Panc1 (cell line): ENCODE data around the gene LTB. TPM values are rescaled to one million over a fixed set of nuclear protein-coding genes. Genes with fewer than 3 reads are reported as not detected.

Experiments used
- ATAC-seq: fragments of 200-7000 bp; cut with Tn5 transposase; 2 replicates; pipeline ENCODE4 v1.9.1; 2020; ENCODE audit warnings: mild to moderate bottlenecking, moderate library complexity
- BruUV-seq: library from RNA; stranded (reverse); fragments of 400-500 nt; replicated peaks from 2 replicates; lab custom pipeline; 2021; lab: Mats Ljungman, UMichigan
- CTCF ChIA-PET: fragments of 300-600 bp; sonication (Branson Sonifier 250); formaldehyde crosslinking; loops from one replicate; lab custom pipeline; 2022; ENCODE audit warnings: antibody characterized with exemption; lab: Charles Lee
- POLR2A ChIA-PET: fragments of 300-600 bp; sonication (Branson Sonifier 250); formaldehyde crosslinking; loops from one replicate; lab custom pipeline; 2022; ENCODE audit warnings: antibody characterized with exemption; lab: Charles Lee
- DNase-seq: peaks from one replicate; pipeline ENCODE4 v3.0.0-alpha.2; 2010; ENCODE audit warnings: low read depth, low spot score
- H3K27ac ChIP-seq: 2 replicates; pipeline ENCODE4 v1.5.1; 2011; ENCODE audit warnings: mild to moderate bottlenecking, low read length, inconsistent platforms
- H3K27me3 ChIP-seq: fragments of 200-500 bp; sonication (Bioruptor generic); 2 replicates; pipeline ENCODE4 v1.6.0; 2014; ENCODE audit warnings: low read length, inconsistent platforms; ENCODE audit not compliant: control insufficient read depth, insufficient read depth
- H3K36me3 ChIP-seq: fragments of 200-500 bp; sonication (Bioruptor generic); 2 replicates; pipeline ENCODE4 v1.5.1; 2014; ENCODE audit warnings: inconsistent platforms, mild to moderate bottlenecking, low read length, moderate library complexity; ENCODE audit not compliant: control insufficient read depth, insufficient read depth
- H3K4me1 ChIP-seq: 2 replicates; pipeline ENCODE4 v1.5.1; 2011; ENCODE audit warnings: inconsistent platforms, mild to moderate bottlenecking, low read length, moderate library complexity; ENCODE audit not compliant: control insufficient read depth, insufficient read depth
- H3K4me3 ChIP-seq, 2 experiments: 2 replicates each; pipeline ENCODE4 v1.5.1; 2011 to 2012; ENCODE audit warnings: low read depth in 2 of 2, low read length in 2 of 2, mild to moderate bottlenecking in 2 of 2, inconsistent platforms in 1 of 2, moderate library complexity in 1 of 2
- H3K9me3 ChIP-seq: fragments of 200-500 bp; sonication (Bioruptor generic); 2 replicates; pipeline ENCODE4 v1.5.1; 2014; ENCODE audit warnings: low read depth, mild to moderate bottlenecking, inconsistent platforms, low read length, moderate library complexity; ENCODE audit not compliant: control insufficient read depth, insufficient read depth
- CTCF ChIP-seq: fragments of 450-650 bp; IDR thresholded peaks from 2 replicates; pipeline ENCODE4 v1.5.1; 2017; ENCODE audit warnings: mild to moderate bottlenecking
- POLR2AphosphoS5 ChIP-seq: IDR thresholded peaks from 2 replicates; pipeline ENCODE4 v1.6.1; 2012; ENCODE audit warnings: mild to moderate bottlenecking, low read depth, low read length, moderate library complexity
- REST ChIP-seq, 2 experiments: IDR thresholded peaks; 2 replicates each; pipeline ENCODE4 v1.6.1; 2011 to 2012; ENCODE audit warnings: low read depth in 2 of 2, control low read depth in 1 of 2, low read length in 1 of 2, mild to moderate bottlenecking in 1 of 2, moderate library complexity in 1 of 2; ENCODE audit not compliant: insufficient read depth in 1 of 2
- SIN3A ChIP-seq: IDR thresholded peaks from 2 replicates; pipeline ENCODE4 v1.6.1; 2012; ENCODE audit warnings: low read depth, mild to moderate bottlenecking, low read length, moderate library complexity, borderline replicate concordance; ENCODE audit not compliant: insufficient read depth
- TCF7L2 ChIP-seq: IDR thresholded peaks from 2 replicates; pipeline ENCODE4 v1.6.1; 2011; ENCODE audit warnings: mild to moderate bottlenecking, low read depth, low read length, inconsistent platforms
- in situ Hi-C: cut with HindIII; loops from 2 replicates; pipeline ENCODE4 v1.10.0; 2016; ENCODE audit warnings: low sequenced_read_pairs, low pct_unique_long_range_greater_than_20kb
- intact Hi-C: fragments of 100-400 bp; cut with micrococcal nuclease; formaldehyde crosslinking; loops from one replicate; pipeline ENCODE4 v1.10.0; 2022; ENCODE audit not compliant: unreplicated experiment
- total RNA-seq: library from RNA; stranded (reverse); gene quantifications from one replicate; pipeline ENCODE4 v1.2.1, GENCODE V29; 2021; ENCODE audit not compliant: unreplicated experiment

Gene LTB
- total RNA-seq, 1 experiment from 2014 or later = 3.7 TPM

DNA sequence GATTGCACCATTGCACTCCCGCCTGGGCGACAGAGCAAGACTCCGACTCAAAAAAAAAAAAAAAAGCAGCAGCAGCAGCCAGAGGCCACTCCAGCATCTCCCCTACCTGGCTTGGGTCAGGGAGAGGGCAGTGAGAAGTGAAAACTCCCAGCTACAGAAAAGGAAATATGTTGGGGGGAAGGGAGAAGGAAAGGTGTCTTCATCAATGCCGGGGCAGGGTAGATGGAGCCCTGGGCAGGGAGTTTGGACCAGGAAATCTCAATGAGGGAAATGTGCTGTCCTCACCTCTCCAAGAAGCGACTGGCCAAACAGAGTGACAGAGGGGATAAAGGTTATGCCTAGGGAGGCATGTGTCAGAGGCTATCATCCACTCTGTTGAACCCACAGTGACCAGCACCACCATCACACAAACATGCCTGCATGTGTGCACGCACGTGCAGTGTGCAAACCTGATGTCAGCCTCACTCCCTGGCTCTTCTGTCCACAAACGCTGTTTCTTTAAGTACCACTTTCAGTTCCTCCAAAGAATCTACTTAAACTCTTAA, 31.9 kb upstream of the LTB start:
- POLR2A ChIA-PET = no interaction called here

DNA sequence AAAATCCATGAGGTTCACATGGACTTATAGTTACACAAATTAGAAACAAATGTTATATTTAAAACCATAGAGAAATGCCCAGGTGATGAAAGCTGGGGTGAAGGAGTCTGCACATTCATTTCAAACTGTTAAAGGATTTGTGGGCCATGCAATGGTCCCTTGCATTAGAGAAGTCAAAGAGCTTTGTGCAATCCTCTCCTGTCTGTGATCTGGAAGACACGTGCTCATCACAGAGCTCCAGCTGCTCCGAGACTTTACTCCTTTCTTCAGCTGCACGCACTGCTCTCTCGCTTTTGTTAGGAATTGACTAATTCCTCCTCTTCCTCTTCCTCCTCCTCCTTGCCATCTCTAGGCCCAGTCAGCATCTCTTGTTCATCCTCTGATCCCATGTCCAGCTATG, 28.7 kb upstream of the LTB start:
- DNase-seq = no peak
- TF ChIP-seq POLR2AphosphoS5 (no peak), REST (IDR thresholded peaks at IDR 0.05; ENCODE audit: insufficient read depth in 1 of 2, low read depth in 2 of 2, low read length in 1 of 2) (no peak), TCF7L2 (no peak), SIN3A (no peak), CTCF (no peak)
- intact Hi-C loops (no loop called here), in situ Hi-C loops (no loop called here)
- BruUV-seq = no TSS peak
- POLR2A ChIA-PET = no interaction called here
- Histone ChIP-seq H3K36me3 (no peaks in the 10 kb centered on the region), H3K27me3 (no peaks in the 10 kb centered on the region), H3K4me3 (no peak overlapping the region), H3K9me3 (no peaks in the 10 kb centered on the region), H3K27ac (no peak overlapping the region), H3K4me1 (0 out of 2 replicates have a peak, but pooled peaks cover 3% of the 10 kb centered on the region)
- CTCF ChIA-PET = no interaction called here
- ATAC-seq = no peak

More for the DNA sequence above, 31.9 kb upstream of the LTB start:
- no peak for ATAC-seq
- intact Hi-C loops (no loop called here), in situ Hi-C loops (no loop called here)
- DNase-seq = no peak
- CTCF ChIA-PET = interaction anchor here (0.8 kb wide), 1 partner anchor 862 kb away, joined by 3 read pairs; no protein-coding TSS in a partner anchor
- no TSS peak for BruUV-seq
- no peaks in the 10 kb centered on the region for H3K27me3 ChIP-seq
- no peak overlapping the region for H3K27ac ChIP-seq
- no peak overlapping the region for H3K4me3 ChIP-seq
- H3K4me1 ChIP-seq = 0 out of 2 replicates have a peak, but pooled peaks cover 3% of the 10 kb centered on the region
- TF ChIP-seq TCF7L2 = no peak
- TF ChIP-seq POLR2AphosphoS5 = no peak
- TF ChIP-seq CTCF = no peak
- no peak for TF ChIP-seq SIN3A
- no peak for TF ChIP-seq REST (IDR thresholded peaks at IDR 0.05; ENCODE audit: insufficient read depth in 1 of 2, low read depth in 2 of 2, low read length in 1 of 2)
- H3K9me3 ChIP-seq = no peaks in the 10 kb centered on the region
- H3K36me3 ChIP-seq = no peaks in the 10 kb centered on the region
